ENCODE results near the gene CLPSL2. TPM values are rescaled to one million over a fixed set of nuclear protein-coding genes. Genes with fewer than 3 reads are reported as not detected.

Gene CLPSL2
- total RNA-seq, 1 experiment from 2014 or later = 5.7 TPM

GRCh38 chr6:35746516-35746915, 29.9 kb upstream of the CLPSL2 start:
- no peak for DNase-seq (ENCODE audit: low spot score)

- DNase-seq (ENCODE audit: low spot score) = no peak
These were observed 28.5 kb upstream of the CLPSL2 start for GRCh38 chr6:35747877-35748276.

- no peak for DNase-seq (ENCODE audit: low spot score)
These were observed 25.8 kb upstream of the CLPSL2 start for GRCh38 chr6:35750557-35750956.

DNA sequence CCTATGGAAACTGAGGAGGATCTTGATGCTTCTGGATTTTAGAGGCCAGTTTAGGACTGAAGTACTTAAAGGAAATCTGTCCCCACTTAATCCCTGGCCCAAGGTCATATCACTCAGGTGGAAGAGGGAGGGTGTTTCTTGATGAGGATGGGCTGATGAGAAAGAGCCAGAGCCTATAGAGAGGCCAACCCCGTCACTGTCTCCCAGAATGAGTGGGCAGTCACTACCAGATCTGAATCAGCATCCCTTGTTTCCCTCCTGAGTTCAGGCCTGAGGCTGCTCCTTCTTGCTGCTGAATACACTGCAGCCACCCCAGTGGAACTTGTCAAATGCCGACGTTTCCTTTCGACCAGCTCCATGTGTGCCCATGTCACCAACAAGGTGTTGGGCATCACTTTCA, 24.8 kb upstream of the CLPSL2 start:
- DNase-seq (ENCODE audit: low spot score) = no peak

GRCh38 chr6:35752330-35752729, 24.1 kb upstream of the CLPSL2 start:
- DNase-seq (ENCODE audit: low spot score) = no peak

DNA sequence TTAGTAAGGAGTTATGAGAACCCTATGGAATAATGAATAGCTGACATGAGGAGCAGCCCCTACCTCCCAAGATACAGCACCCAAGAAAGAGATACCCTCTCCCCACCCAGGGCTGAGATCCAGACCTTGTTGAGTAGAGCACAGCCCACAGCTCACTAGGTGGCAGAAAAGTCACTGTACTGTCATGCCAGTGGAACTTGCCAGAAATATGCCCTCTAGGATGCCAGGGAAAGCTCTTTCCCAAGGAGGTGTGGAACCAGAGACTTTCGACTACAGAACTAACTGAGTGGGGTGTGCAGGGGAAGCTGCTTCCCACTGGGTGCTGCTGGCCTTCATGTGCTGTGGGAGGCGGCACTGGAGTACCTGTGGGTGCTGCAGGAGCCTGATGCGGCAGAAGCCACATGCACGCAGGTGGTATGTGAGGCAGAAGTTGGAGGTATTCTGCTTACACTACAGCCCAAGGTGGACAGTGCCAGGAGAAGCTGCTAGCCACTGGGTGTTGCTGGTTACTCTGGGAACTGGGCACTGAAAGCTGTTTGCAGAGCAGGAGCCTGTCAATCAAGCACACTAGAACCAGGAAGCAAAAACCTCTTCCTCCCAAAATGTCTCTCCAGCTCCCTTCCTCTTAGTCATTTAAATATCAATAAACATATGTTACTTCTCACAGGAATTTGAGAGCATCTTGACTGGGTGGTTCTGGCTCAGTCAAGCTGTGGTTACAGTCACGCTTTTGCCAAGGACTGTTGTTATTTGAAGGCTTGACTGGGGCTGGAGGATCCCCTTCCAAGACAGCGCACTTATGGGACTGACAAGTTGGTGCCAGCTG, 21.7 kb upstream of the CLPSL2 start:
- no peak for DNase-seq (ENCODE audit: low spot score)

- no peak for DNase-seq (ENCODE audit: low spot score)
These were observed 21.0 kb upstream of the CLPSL2 start for GRCh38 chr6:35755278-35755924.

DNA sequence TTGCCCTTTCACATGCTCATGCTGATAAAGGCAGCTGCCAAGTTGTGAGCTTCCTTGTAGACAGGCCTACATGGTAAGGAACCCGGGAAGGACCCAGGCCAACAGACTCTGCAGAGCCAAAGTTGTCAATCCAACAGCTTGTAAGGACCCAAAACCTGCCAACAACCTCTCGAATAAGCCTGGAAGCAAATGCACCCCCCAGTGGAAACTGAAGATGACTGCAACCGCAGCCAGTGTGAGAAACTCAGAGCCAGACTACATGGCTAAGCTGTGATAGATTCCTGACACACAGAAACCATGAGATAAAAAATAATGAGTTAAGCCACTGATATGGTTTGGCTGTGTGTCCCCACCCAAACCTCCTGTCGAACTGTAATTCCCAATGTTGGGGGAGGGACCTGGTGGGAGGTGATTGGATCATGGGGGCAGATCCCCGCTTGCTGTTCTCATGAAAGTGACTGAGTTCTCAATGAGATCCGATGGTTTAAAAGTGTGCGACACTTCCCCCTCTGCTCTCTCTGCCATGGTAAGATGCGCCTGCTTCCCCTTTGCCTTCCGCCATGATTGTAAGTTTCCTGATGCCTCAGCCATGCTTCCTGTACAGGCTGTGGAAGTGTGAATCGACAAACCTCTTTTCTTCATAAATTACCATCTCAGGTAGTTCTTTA, 18.8 kb upstream of the CLPSL2 start:
- DNase-seq (ENCODE audit: low spot score) = no peak

- DNase-seq (ENCODE audit: low spot score) = no peak
These were observed 17.0 kb upstream of the CLPSL2 start for GRCh38 chr6:35759426-35759825.

GRCh38 chr6:35765739-35766138, 10.7 kb upstream of the CLPSL2 start:
- no peak for DNase-seq (ENCODE audit: low spot score)

DNA sequence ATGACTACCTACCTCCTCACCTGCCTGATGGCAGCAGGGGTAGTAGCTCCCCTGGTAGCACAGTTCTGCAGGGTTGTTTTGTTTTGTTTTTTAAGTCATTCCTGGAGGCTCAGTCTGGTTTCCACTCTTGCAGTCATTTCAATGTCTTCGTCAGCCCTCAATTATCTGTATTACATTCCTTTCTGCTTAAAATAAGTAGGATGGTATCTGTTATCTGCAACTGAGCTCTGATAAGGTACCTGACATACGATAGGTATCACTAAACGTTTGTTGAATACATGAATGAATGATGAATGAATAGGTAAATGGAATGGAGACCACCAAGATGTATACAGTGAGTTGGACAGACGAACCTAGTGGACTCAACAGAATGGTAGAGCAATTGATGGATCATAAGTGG, 7.2 kb upstream of the CLPSL2 start:
- DNase-seq (ENCODE audit: low spot score) = no peak

DNA sequence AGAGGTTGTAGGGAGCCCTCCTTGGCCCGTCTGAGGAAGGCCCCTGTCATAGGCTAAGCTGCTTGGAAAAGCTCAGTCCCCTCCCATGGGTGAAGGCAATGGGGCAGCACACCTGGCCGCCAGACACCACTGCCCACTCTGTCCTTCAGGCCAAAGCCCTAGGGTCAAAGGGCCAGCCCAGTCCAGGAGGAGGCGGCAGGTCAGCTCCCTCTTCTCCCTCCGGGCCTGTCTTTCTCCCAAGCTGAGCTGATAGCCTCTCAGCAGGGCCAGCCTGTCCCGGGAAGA, 5.1 kb upstream of the CLPSL2 start:
- no peak for DNase-seq (ENCODE audit: low spot score)

GRCh38 chr6:35774116-35774794, 2.1 kb upstream of the CLPSL2 start:
- no peak for DNase-seq (ENCODE audit: low spot score)

DNA sequence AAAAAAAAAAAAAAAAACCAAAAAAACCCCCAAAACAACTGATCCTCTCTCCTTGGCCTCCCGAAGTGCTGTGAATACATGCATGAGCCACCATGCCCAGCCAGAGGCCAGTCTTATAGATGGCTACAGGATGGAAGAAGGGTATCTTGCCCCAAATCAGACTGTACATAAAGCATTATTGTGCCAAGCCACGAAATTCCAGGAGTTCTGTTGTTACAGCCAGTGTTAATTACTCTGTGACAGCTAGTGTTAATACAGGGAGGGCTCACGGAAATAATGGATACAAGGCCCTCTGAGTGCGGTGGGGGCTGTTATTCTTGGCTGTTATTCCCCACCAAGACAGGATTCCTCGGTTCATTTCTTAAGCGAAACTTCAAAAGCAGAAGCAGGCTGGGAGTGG, 1.4 kb upstream of the CLPSL2 start:
- DNase-seq (ENCODE audit: low spot score) = no peak

DNA sequence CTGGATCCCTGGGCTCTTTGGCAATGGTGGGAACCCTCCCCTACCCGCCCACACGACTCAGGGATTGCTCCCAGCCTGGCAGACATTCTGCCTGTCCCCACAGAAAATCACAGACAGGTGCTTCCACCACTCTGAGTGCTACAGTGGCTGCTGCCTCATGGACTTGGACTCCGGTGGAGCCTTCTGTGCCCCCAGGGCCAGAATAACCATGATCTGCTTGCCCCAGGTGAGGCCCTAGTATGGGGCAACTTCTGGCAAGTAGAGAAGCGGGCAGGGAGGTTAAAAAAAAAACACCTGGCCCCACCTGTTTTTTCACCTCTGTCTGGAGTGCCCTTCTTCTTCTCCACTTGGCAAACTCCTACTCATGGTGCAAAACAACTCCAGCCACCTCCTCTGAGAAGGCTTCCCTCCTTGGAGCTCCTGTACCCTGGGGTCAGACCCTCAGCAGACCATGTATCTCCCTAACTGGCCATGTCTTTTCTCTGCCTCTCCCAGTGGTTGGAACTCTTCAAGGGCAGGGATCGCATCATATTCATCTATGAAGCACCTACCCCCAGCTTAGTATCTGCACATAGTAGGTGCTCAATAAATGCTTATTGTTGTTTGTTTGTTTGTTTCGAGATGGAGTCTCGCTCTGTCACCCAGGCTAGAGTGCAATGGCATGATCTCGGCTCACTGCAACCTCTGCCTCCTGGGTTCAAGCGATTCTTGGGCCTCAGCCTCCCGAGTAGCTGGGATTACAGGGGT, 1.1 kb downstream of the CLPSL2 start:
- DNase-seq (ENCODE audit: low spot score) = no peak

DNA sequence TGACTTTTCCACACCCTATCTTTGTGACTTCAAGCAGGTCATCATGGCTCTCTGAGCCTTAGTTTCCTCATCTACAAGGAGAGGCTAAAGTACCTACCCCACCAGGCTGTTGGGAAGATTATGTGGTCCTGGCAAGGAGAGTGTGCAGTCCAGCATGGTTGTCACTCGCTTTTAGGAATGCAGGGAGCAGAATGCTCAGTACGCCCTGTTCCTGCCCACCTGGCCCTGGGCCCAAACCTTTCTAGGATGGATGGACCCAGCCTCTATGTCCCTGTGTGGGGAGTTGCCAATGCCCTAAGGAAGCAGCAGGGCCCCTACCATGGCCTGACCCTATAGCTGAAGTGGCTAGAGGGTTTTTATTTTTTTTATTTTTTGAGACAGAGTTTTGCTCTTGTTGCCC, 2.0 kb downstream of the CLPSL2 start:
- no peak for DNase-seq (ENCODE audit: low spot score)

DNA sequence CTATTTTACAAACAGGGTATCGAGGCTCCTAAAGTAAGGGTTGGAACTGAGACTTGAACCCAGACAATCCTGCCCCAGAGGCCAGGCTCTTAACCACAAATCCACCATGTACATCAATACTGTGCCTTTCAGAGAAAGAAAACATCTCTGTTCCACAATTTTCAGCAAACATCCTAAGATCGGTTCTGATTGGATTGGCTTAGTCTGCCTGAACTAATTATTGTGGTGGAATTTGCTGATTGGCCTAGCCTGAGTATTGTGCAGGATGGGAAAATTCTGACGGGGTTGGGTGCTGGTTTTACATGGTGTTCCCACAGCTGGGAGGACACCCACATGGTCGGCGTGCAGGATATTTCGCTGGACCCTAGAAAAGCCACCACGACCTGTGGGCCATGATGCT, 4.3 kb downstream of the CLPSL2 start, which contains the start of gene CLPSL1:
Gene CLPSL1, plus strand, starts transcription at position 301 of the 400 bp plus-strand sequence. Its CDS starts 92 bp downstream, at position 393.
- no peak for DNase-seq (ENCODE audit: low spot score)

GRCh38 chr6:35781290-35781689, 4.9 kb downstream of the CLPSL2 start:
- no peak for DNase-seq (ENCODE audit: low spot score)

DNA sequence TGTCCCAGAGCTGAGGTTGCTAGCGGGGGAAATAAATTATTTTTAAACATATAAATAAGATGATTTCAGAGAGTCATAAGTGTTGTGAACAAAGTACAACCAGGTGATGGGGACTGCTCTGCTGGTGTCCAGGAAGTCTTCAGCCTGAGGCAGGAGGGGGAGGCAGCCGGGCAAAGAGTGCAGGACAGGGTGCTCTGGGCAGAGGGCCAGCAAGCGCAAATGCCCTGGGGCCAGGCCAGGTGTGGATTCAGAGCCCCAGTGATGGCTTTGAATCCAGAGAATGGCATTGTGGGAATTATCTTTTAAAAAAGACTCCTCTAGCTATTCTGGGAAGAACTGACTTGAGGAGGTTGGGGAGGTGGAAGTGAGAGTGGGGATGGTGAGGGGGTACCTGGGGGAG, 6.0 kb downstream of the CLPSL2 start:
- DNase-seq (ENCODE audit: low spot score) = no peak

DNA sequence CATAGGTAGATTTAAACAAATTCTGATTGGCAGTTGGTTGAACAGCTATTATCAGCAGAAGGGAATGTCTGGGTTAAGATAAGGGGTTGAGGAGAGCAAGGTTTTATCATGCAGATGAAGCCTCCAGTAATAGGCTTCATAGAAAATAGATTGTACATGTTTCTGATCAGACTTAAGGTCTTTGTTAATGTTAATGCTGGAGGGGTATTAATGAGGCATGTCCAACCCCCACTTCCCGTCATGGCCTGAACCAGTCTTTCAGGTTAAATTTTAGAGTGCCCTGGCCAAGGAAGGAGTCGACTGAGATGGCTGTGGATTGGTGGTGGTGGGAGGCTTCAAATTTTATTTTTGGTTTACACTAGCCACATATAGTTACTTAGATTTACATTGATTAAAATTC, 7.8 kb downstream of the CLPSL2 start:
- DNase-seq (ENCODE audit: low spot score) = no peak

GRCh38 chr6:35786272-35786671, 9.9 kb downstream of the CLPSL2 start:
- DNase-seq (ENCODE audit: low spot score) = no peak

DNA sequence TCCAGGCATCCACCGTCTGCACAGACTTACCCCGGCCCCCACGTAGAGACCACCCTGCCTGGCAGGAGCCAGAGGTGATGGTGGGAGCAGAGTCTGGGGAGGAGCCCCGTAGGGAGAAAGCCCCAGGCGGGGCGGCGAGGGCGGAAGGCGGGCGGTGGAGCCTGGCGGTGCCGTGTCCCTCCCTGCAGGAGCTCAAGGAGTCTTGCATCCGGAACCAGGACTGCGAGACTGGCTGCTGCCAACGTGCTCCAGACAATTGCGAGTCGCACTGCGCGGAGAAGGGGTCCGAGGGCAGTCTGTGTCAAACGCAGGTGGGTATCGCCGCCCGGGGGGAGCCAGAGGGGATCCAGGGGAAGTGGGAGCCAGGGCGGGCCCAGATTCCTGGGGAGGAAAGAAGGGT, 10.4 kb downstream of the CLPSL2 start:
- DNase-seq (ENCODE audit: low spot score) = no peak

Data from H4 (cell line).